Right lobe of liver (tissue), 4 donors: ENCODE data around the gene TTLL12.

Experiments used
- CTCF ChIP-seq, 4 donors: fragments of 200-600 bp in 3 of 4; fragments of 450-650 bp in 1 of 4; IDR thresholded peaks; one replicate each; pipeline versions ENCODE4 v1.5.1 to v1.8.0; 2016 to 2022; ENCODE audit warnings: antibody characterized with exemption in 4 of 4, mild to moderate bottlenecking in 2 of 4
- POLR2A ChIP-seq: fragments of 450-650 bp; IDR thresholded peaks from one replicate; pipeline ENCODE4 v1.6.1; 2017; ENCODE audit warnings: antibody characterized with exemption, mild to moderate bottlenecking
- donor health status: DM: no; HTN: no; CAD: no.
- donor health status: DM: no; HTN: no; CAD: no.
- donor health status: DM: no; HTN: yes; CAD: no.

GRCh38 chr22:43228330-43228729 is 41.4 kb upstream of the TTLL12 start:
- TF ChIP-seq CTCF (IDR thresholded peaks at IDR 0.05) = peak in 3 of 4 donors; percentile 5 to 21 (median 16)
- TF ChIP-seq POLR2A = no peak
